HCT116 (cell line): ENCODE measurements around the gene C11orf91.

ENCODE experiments used
- CTCF ChIP-seq, 3 experiments: fragments of 200-600 bp in 1 of 3; sonication (generic) in 1 of 3; IDR thresholded peaks in 2 of 3; conservative IDR thresholded peaks in 1 of 3; 2 replicates each; pipeline ENCODE4 v1.5.1; 2012 to 2017; ENCODE audit warnings: low read depth in 2 of 3, low read length in 2 of 3, antibody characterized with exemption in 1 of 3, borderline replicate concordance in 1 of 3, control low read depth in 1 of 3, mild to moderate bottlenecking in 1 of 3, mixed read lengths in 1 of 3, mixed run types in 1 of 3, moderate library complexity in 1 of 3; ENCODE audit not compliant: insufficient read depth in 1 of 3
- ZFX ChIP-seq: fragments of 450-650 bp; IDR thresholded peaks from 2 replicates; pipeline ENCODE4 v1.6.1; 2017

- TF ChIP-seq CTCF (IDR thresholded peaks at IDR 0.05 in 2 of 3, conservative IDR thresholded peaks at IDR 0.05 in 1 of 3; ENCODE audit: borderline replicate concordance in 1 of 3, insufficient read depth in 1 of 3, low read depth in 2 of 3, low read length in 2 of 3): no peak
- TF ChIP-seq ZFX: no peak
These were observed 42.3 kb downstream of the C11orf91 start for GRCh38 chr11:33658195-33658900.
